GM18520 (cell line): ENCODE measurements around the gene CSNK1G1.
"Not testable (repeated sequence)": the region's sequence is repeated elsewhere in the genome, so short reads cannot be mapped to it uniquely, and the experiment has no call there.

Source experiments
- ATAC-seq: cut with Tn5 transposase; IDR thresholded peaks from one replicate; pipeline ENCODE4 v1.9.1; 2021; ENCODE audit not compliant: unreplicated experiment

The CSNK1G1 gene

GRCh38 chr15:64289550-64289949 lies 66.4 kb downstream of the CSNK1G1 start:
- ATAC-seq: no peak

DNA sequence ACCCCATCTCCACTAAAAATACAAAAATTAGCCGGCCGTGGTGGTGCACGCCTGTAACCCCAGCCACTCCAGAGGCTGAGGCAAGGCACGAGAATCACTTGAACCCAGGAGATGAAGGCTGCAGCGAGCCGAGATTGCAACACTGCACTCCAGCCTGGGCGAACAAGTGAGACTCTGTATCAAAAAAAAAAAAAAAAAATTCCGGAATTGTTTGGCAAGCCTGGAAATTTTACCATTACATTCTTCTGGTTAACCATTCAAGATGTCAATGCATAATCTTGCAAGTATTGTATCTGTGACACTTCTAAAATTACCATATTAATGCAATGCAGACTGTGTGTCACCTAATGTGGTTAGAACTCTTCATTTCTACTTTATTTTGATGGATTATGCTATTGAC lies 67.0 kb downstream of the CSNK1G1 start:
- ATAC-seq: no peak

DNA sequence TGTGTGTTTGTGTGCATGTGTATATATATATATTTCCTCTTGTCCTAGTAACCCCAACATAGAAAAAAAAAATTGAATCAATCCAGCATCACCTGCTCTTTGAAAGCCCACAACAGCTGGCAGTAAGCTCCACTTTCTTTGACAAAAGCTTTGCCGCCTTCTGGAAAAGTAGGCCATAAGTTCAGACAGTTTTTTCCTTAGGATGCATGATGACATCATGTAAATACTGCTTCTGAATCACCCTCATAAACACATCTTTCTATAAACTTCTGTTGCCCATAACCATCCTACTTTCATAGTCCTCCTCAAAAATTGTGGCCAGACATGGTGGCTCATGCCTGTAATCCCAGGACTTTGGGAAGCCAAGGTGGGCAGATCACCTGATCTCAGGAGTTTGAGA lies 67.4 kb downstream of the CSNK1G1 start:
- no peak for ATAC-seq

DNA sequence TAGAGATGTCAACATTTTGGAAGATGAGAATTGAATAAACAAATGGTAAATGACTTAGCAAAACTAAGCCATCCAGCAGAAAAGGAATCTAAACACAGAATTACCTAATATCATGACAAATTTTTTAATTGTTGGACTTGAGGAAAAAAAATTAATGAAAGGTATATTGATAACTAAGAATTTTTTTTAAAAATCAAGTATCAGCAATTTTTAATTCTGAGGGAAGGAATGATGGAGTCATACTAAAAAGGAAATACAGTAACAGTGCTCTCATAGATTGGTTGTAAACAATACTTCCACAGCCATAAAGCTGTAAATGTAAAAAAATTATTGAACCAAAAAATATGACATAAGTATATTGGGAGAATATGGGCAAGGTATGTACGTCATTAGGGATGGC lies 68.0 kb downstream of the CSNK1G1 start:
- ATAC-seq: no peak

GRCh38 chr15:64286473-64286872 lies 69.5 kb downstream of the CSNK1G1 start:
- ATAC-seq: no peak

DNA sequence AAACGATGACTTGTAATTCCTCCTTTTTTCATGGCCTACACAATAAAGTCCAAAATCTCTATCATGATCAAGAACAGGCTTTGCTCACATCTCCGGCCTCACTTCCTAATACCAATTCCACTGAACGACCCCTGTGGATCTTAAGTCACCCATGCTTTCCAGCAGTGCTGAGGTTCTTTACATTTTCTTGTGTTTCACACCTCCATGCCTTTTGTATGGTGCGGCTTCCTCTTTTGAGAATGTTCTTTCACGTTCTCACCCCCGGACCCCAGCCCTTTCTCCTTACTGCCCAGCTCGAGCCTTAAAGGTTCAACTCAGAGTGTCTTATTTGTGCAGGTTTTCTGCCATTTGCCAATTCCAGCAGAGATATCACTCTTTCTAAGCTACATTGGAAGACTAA lies 70.1 kb downstream of the CSNK1G1 start:
- no peak for ATAC-seq

DNA sequence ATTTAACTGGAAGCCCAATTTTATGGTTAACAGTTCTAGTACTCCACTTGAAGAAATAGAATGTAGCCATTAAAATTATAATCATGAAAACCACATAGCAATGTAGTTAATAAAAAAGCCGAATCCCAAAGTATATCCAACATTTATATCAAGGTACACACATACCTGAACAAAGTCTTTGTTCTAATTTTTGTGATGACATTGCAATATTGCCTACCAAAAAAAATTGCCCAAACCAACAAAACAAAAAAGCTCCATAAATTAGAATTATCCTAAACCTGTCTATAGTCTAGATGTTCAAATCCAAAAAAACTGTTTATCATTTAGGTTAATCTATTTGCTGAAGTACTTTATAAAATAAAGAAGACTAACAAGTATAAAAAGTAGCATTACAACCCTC lies 70.8 kb downstream of the CSNK1G1 start:
- ATAC-seq: no peak

GRCh38 chr15:64284042-64284441 lies 71.9 kb downstream of the CSNK1G1 start:
- ATAC-seq: no peak

DNA sequence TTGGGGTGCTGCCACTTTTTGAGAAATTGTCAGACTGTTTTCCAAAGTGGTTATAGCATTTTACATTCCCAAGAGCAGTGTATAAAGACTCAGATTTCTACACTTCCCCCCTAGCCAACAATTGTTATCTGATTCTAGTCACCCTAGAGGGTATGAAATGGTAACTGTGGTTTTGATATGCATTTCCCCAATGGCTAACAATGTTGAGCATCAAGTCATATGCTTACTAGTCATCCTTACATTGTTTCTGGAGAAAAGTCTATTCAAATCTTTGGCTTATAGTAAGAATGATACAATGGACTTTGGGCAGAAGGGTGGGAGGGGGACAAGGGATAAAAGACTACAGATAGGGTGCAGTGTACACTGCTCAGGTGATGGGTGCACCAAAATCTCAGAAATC lies 73.3 kb downstream of the CSNK1G1 start:
- no peak for ATAC-seq

DNA sequence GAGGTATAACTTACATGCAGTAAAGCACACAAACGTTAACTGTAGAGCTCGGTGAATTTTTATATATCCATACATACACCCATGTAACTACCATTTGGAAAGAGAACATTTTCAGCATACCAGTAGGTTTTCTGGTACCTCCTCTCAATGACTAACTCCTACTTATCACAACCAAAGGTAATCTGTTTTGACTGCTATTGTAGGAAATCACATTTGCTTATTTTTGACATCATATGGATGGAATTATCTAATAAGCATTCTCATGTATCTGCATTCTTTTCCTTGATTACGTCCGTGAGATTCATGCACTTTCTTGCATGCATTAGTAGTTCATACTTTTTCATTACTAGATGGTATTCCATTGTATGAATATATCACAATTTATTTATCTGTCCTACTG lies 76.8 kb downstream of the CSNK1G1 start:
- no peak for ATAC-seq

DNA sequence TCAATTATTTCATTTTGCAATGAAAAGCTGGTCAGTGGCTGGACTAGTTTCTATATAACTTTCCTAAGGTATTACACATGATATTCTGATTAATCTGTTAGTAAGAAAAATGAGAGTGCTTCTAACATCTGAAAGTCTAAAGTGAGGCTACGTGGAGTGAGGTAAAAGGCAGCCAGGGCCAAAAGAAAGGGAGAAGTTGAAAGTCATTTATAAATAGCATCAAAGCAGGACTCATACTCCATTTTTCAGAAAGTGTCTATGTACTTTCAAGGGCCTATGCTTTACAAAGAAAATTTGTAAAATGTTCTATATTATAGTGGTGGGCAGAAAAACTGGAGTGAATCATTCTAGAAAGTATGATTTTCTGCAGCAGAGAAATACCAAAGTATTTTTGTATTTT lies 80.0 kb downstream of the CSNK1G1 start:
- no peak for ATAC-seq

DNA sequence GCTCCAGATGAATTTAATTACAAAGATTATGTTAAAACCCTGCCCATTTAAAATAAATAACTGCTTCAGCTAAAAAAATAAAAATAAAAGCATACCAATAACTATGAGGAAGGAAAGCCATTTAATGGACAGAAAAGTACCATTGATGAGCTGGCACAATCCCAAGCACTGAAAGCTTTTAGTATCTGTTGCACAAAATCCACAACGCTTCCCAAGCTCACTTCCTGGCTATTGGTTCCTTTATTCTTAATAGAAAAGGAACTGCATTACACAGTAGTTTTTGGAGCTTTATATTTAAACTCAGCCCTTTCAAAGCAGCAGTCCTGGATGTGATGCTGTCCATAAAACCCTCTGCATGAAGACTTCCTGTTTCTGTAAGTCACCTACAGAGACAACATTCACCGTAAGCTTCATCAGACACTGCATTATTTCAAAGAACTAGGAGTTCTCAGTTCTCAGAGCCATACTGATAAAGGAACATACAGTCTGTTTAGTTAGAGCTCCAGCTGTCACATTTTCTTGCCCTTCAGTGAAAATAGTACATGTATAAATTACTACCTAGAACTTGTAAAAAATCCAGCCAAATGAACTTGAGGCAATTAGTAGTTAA lies 81.5 kb downstream of the CSNK1G1 start:
- ATAC-seq: no peak

DNA sequence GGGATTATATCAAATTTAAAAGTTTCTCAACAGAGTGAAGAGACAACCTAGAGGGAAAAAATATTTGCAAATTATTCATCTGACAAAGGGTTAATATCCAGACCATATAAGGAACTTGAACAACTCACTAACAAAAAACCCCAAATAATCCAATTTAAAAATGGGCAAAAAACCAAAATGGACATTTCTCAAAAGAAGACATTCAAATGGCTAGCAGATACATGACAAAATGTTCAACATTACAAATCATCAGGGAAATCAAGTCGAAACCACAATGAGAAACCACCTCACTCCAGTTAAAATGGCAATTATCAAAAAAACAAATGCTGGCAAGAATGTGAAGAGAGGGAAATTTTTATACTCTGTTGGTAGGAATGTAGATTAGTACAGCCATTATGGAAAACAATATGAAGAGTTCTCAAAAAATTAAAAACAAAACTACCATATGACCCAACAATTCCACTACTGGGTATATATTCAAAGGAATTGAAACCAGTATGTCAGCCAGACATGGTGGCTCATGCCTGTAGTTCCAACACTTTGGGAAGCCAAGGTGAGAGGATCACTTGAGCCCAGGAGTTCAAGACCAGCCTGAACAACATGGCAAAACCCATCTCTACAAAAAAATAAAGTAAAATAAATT lies 88.5 kb downstream of the CSNK1G1 start:
- ATAC-seq: no peak

GRCh38 chr15:64265188-64265587 lies 90.8 kb downstream of the CSNK1G1 start:
- ATAC-seq: not testable (repeated sequence)

DNA sequence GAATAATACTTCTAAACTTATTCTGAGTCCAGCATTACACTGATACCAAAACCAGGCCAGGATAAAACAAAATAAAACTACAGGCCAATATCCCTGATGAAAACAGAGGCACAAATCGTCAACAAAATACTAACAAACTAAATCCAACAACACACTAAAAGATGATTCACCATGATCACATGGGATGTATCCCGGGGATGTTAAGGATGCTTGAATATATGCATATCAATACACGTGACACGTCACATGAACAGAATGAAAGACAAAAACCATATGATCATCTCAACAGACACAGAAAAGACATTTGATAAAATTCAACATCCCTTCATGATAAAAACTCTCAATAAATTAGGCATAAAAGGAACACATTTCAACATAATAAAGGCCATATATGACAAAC lies 91.5 kb downstream of the CSNK1G1 start:
- no peak for ATAC-seq

DNA sequence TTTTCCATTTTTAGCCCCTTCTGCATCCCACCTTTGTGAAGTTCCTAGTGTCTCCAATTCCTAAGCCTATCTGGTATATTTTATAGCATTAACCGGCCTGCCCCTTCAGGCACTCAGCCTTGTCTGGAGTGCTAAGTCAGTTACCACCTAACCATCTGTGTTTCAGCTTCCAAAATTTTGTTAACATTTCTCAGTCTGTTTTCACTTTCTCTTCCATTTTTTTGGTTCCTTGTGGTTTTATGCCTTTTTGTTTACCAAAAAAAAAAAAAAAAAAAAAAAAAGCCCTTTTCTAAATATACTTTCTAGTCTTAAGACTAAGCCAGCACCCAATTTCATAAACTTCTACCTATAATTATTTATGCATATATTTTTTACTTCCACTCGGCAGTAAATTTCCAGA lies 92.4 kb downstream of the CSNK1G1 start:
- ATAC-seq: no peak

GRCh38 chr15:64256051-64256450 lies 99.9 kb downstream of the CSNK1G1 start:
- ATAC-seq: no peak

DNA sequence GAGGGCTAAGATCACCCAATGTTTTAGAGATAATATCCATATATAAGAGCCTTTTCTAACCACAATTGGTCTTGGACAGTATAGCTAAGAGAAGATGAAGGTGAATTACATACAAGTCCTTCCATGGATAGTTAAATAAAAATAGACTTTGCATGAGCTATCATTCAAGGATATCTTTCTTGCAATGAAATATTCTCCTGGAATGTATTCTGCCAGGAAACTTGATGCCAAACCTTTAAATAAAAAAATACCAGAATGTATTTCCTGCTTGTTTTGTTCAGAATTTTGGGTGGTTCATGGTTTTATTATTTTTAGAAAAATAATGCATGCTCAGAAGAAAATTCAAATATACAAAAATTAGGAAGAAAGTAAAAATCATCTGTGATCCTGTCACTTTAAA lies 104.3 kb downstream of the CSNK1G1 start:
- ATAC-seq: no peak

DNA sequence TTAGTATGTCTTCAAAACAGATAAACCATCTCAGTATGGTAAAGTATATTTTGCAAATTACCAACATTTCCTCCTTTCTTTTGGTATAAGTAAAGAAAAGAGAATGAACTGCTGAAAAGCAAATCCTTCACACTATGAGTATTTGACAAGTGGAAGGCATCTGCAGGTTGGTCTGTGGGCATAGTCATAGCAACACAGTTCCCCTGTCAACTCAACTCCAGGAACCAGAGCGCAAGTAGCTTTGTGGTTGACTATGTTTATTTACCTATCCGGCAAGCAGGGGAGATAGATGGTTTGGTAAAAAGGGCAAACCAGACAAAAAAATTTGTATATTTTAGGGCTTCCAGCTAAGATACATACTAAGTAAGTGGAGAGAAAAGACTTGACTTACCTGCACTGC lies 104.9 kb downstream of the CSNK1G1 start:
- no peak for ATAC-seq

DNA sequence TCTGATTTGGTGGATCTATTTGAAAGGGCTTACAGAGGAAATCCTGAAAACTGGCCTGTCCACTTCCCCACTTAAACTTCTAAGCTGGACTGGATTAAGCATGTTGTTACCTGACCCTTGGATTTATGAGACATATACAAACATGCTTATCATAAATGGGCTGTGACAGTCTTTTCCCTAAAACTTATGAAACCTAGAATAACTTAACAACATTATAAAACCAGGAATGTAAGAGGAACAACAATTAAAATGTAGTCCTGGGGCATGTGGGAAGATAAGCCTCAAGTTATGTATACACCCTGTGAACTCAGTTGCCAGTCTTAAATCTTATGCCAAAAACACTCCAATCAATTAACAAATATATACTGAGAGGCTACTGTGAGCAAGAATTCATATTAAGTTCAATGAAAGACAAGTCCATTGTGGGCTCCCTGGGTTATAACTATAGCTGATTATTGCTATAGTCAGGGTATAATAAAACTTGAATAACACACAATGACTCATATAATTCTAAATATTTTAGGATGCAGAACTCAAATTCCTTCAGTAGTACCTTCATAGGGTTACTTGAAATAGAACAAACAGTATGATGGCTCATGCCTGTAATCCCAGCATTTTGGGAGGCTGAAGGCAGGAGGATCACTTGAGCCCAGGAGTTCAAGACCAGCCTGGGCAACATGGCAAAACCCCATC lies 105.9 kb downstream of the CSNK1G1 start:
- no peak for ATAC-seq

GRCh38 chr15:64249406-64249805 lies 106.6 kb downstream of the CSNK1G1 start:
- no peak for ATAC-seq

DNA sequence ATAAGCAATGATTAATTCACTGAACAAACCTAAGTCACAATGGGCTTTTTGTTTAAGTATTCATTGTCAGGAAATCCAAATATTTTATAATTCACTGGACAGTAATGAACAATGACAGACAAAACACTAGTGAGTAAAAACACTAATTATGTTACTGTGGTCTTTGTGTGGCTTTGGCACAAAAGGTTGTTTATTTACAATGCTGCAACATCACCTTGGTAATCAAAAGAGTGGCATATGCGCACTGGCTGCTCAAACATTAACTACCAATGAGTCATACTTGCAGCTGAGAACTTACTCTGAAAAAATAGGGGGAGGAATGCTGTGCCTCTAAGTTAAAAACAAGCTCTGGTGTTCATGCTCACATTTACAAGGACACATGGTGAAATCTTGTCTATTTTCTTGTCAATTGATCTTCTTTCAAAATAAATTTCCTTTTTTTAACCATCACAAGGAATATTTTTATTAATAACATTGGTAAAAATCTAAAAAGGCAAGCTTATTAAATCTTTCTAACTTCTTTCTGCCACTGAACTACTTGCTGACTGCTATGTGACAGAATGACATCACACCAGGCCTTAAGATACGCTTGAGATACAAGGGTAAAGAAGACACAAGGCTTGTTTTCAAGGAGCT lies 107.9 kb downstream of the CSNK1G1 start:
- peak; percentile 51 for ATAC-seq
